Sigmoid colon (tissue), 4 donors: ENCODE data around the gene HAS3.

Experiments used
- EP300 ChIP-seq, 4 donors: sonication (generic); formaldehyde crosslinking; IDR thresholded peaks; one replicate each; pipeline ENCODE4 v1.6.1; 2017; ENCODE audit warnings: antibody characterized with exemption in 4 of 4
- POLR2A ChIP-seq, 2 donors: fragments of 450-650 bp; IDR thresholded peaks; one replicate each; pipeline ENCODE4 v1.6.1; 2016; ENCODE audit warnings: antibody characterized with exemption in 2 of 2, mild to moderate bottlenecking in 2 of 2, moderate library complexity in 2 of 2
- POLR2AphosphoS5 ChIP-seq, 4 donors: sonication (generic); formaldehyde crosslinking; IDR thresholded peaks; one replicate each; pipeline ENCODE4 v1.6.1; 2017; ENCODE audit warnings: antibody characterized with exemption in 4 of 4
- TF ChIP-seq, protein P1 (sequence below), 4 experiments: fragments of 450-650 bp in 3 of 4; fragments of 200-600 bp in 1 of 4; IDR thresholded peaks; one replicate each; pipeline ENCODE4 v1.5.1; 2016 to 2019; ENCODE audit warnings: antibody characterized with exemption in 4 of 4, mild to moderate bottlenecking in 3 of 4, moderate library complexity in 2 of 4

DNA sequence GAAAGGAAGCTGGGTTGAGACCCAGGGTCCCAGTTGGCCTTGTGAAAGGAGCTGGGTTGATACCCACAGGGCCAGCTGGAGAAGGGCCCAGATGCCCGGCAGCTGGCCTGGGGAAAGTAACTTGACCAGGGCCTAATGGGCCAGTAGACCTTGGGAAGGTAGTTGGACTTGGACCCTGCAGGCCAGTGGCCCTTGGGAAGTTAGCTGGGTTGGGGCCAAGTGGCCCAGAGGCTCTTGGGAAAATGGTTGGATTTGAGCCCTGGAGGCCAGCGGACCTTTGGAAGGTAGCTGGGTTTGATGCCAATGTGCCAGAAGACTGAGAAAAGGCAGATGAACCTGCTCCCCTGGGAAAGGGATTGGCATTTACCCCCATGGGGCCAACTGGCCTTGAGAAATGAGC lies 13.5 kb downstream of the HAS3 start:
- no peak for TF ChIP-seq EP300 (IDR thresholded peaks at IDR 0.05)
- TF ChIP-seq, protein P1, sequence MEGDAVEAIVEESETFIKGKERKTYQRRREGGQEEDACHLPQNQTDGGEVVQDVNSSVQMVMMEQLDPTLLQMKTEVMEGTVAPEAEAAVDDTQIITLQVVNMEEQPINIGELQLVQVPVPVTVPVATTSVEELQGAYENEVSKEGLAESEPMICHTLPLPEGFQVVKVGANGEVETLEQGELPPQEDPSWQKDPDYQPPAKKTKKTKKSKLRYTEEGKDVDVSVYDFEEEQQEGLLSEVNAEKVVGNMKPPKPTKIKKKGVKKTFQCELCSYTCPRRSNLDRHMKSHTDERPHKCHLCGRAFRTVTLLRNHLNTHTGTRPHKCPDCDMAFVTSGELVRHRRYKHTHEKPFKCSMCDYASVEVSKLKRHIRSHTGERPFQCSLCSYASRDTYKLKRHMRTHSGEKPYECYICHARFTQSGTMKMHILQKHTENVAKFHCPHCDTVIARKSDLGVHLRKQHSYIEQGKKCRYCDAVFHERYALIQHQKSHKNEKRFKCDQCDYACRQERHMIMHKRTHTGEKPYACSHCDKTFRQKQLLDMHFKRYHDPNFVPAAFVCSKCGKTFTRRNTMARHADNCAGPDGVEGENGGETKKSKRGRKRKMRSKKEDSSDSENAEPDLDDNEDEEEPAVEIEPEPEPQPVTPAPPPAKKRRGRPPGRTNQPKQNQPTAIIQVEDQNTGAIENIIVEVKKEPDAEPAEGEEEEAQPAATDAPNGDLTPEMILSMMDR (IDR thresholded peaks at IDR 0.05), result no peak
- TF ChIP-seq POLR2AphosphoS5 (IDR thresholded peaks at IDR 0.05), result no peak
- TF ChIP-seq POLR2A (IDR thresholded peaks at IDR 0.05), result no peak
